ENCODE measurements around the gene ARPC1A.
"Not testable (repeated sequence)": the region's sequence is repeated elsewhere in the genome, so short reads cannot be mapped to it uniquely, and the experiment has no call there.

The ARPC1A gene

GRCh38 chr7:99355098-99355497 is 29.4 kb downstream of the ARPC1A start:
- DNase-seq (ENCODE audit: low spot score) = no peak
- no peak overlapping the region for H3K23ac ChIP-seq (ENCODE audit: low read depth, low read length, poor library complexity)
- no peak overlapping the region for H2AK5ac ChIP-seq (ENCODE audit: low read depth, low read length)
- no peak overlapping the region for H4K8ac ChIP-seq (ENCODE audit: low read depth, low read length)
- H3K36me3 ChIP-seq (replicated peaks in 1 of 2; ENCODE audit: control insufficient read depth in 2 of 2, insufficient read depth in 2 of 2, low read length in 2 of 2) = peaks cover 23 to 83% of the 10 kb centered on the region in 2 donors
- no peaks in the 10 kb centered on the region for H3K79me1 ChIP-seq (ENCODE audit: low read depth, low read length)
- no peak overlapping the region for H2BK12ac ChIP-seq (ENCODE audit: low read length)
- H3K4me1 ChIP-seq (ENCODE audit: control insufficient read depth in 2 of 2, insufficient read depth in 1 of 2, low read depth in 1 of 2, low read length in 2 of 2) = peaks cover 0 to 5% of the 10 kb centered on the region in 2 donors
- H3K14ac ChIP-seq (ENCODE audit: low read length) = no peak overlapping the region
- H2BK120ac ChIP-seq (ENCODE audit: low read depth, low read length) = no peak overlapping the region
- WGBS, 2 donors (ENCODE audit: extremely low coverage in 2 of 2, insufficient read length in 2 of 2, insufficient replicate concordance in 1 of 2) = no CpG with 5 or more reads among the region's 7 CpGs
- H3K27me3 ChIP-seq (ENCODE audit: control insufficient read depth in 3 of 3, insufficient read depth in 3 of 3, low read depth in 1 of 3, low read length in 3 of 3) = no peaks in the 10 kb centered on the region
- H2BK15ac ChIP-seq (ENCODE audit: low read length) = no peak overlapping the region
- H3K4me3 ChIP-seq (ENCODE audit: low read length in 2 of 2) = no peak overlapping the region
- no peak overlapping the region for H4K91ac ChIP-seq (ENCODE audit: low read depth, low read length, poor library complexity)
- no peak overlapping the region for H2AFZ ChIP-seq (ENCODE audit: low read length)
- H3K4ac ChIP-seq (ENCODE audit: low read length) = no peak overlapping the region
- no peak overlapping the region for H3K27ac ChIP-seq (replicated peaks; ENCODE audit: low read length)
- H3K18ac ChIP-seq (ENCODE audit: low read length) = no peak overlapping the region
- no peak overlapping the region for H3K9ac ChIP-seq (ENCODE audit: low read depth, low read length, poor library complexity)
- no peak overlapping the region for H3K4me2 ChIP-seq (ENCODE audit: insufficient read depth, low read length, poor library complexity, severe bottlenecking)
- no peak overlapping the region for H2BK5ac ChIP-seq (ENCODE audit: low read length)
- no peaks in the 10 kb centered on the region for H3K9me3 ChIP-seq (replicated peaks in 1 of 2; ENCODE audit: control insufficient read depth in 2 of 2, insufficient read depth in 1 of 2, low read depth in 1 of 2, low read length in 2 of 2)

DNA sequence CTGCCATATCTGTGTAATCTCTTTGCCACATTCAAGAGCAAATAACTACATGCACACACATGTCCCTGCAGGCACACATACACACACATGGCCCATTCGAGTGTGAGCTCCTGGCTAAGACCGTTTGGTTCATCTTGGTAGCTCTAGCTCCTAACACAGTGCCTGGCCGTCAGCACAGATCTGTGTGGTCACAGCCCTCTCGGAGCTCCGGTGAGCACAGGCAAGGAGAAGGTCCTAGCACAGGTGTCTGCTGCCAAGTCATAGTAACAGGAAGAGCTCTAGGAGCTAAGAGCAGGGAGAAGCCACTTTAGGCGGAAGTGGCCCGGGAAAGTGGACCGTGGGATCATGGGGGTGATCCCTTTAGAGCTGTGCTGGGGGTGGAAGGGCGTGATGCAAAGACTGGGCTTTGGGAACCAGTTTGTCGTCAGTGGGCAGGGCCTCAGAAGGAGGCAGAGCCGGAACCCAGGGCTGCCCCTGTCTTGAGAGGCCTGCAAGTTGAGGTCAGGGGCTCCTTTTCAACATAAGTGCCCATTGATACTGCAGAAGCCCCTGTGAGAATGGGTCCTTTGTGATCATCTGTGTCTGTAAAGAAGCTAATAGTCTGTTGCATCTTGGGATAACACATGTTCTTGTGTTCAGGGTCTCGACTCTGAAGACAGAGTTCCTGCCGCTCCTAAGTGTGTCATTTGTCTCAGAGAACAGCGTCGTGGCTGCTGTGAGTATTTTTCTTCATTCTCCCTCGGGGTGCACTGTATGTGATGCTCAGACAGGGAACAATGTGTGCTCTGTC is 32.2 kb downstream of the ARPC1A start:
- Histone ChIP-seq H3K4me1 (ENCODE audit: control insufficient read depth in 2 of 2, insufficient read depth in 1 of 2, low read depth in 1 of 2, low read length in 2 of 2) (peaks cover 0 to 5% of the 10 kb centered on the region in 2 donors), H2BK5ac (ENCODE audit: low read length) (no peak overlapping the region), H2BK120ac (ENCODE audit: low read depth, low read length) (no peak overlapping the region), H4K91ac (ENCODE audit: low read depth, low read length, poor library complexity) (no peak overlapping the region), H3K4me2 (ENCODE audit: insufficient read depth, low read length, poor library complexity, severe bottlenecking) (no peak overlapping the region), H3K14ac (ENCODE audit: low read length) (no peak overlapping the region), H2AFZ (ENCODE audit: low read length) (no peak overlapping the region), H3K36me3 (replicated peaks in 1 of 2; ENCODE audit: control insufficient read depth in 2 of 2, insufficient read depth in 2 of 2, low read length in 2 of 2) (peaks cover 18 to 84% of the 10 kb centered on the region in 2 donors), H3K27ac (replicated peaks; ENCODE audit: low read length) (no peak overlapping the region), H3K4me3 (ENCODE audit: low read length in 2 of 2) (no peak overlapping the region), H3K4ac (ENCODE audit: low read length) (no peak overlapping the region), H3K9ac (ENCODE audit: low read depth, low read length, poor library complexity) (no peak overlapping the region), H3K9me3 (replicated peaks in 1 of 2; ENCODE audit: control insufficient read depth in 2 of 2, insufficient read depth in 1 of 2, low read depth in 1 of 2, low read length in 2 of 2) (no peaks in the 10 kb centered on the region), H4K8ac (ENCODE audit: low read depth, low read length) (no peak overlapping the region), H3K18ac (ENCODE audit: low read length) (no peak overlapping the region), H3K27me3 (ENCODE audit: control insufficient read depth in 3 of 3, insufficient read depth in 3 of 3, low read depth in 1 of 3, low read length in 3 of 3) (no peaks in the 10 kb centered on the region), H2BK12ac (ENCODE audit: low read length) (no peak overlapping the region), H3K79me1 (ENCODE audit: low read depth, low read length) (no peaks in the 10 kb centered on the region), H3K23ac (ENCODE audit: low read depth, low read length, poor library complexity) (no peak overlapping the region), H2AK5ac (ENCODE audit: low read depth, low read length) (no peak overlapping the region), H2BK15ac (ENCODE audit: low read length) (no peak overlapping the region)
- DNase-seq (ENCODE audit: low spot score) = no peak
- no CpG with 5 or more reads among the region's 16 CpGs for WGBS, 2 donors (ENCODE audit: extremely low coverage in 2 of 2, insufficient read length in 2 of 2, insufficient replicate concordance in 1 of 2)

DNA sequence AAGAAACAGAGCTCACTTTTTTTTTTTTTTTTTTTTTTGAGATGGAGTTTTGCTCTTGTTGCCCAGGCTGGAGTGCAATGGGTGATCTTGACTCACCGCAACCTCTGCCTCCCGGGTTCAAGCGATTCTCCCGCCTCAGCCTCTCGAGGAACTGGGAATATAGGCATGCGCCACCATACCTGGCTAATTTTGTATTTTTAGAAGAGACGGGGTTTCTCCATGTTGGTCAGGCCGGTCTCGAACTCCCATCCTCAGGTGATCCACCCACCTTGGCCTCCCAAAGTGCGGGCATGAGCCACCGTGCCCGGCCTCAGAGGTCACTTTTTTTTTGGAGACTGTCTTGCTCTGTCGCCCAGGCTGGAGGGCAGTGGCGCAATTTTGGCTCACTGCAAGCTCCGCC is 32.8 kb downstream of the ARPC1A start:
- H2BK12ac ChIP-seq (ENCODE audit: low read length); H3K14ac ChIP-seq (ENCODE audit: low read length); H3K18ac ChIP-seq (ENCODE audit: low read length); H2AK5ac ChIP-seq (ENCODE audit: low read depth, low read length); H4K91ac ChIP-seq (ENCODE audit: low read depth, low read length, poor library complexity); H3K4ac ChIP-seq (ENCODE audit: low read length); H3K4me3 ChIP-seq (ENCODE audit: low read length in 2 of 2); H3K9ac ChIP-seq (ENCODE audit: low read depth, low read length, poor library complexity); H3K27ac ChIP-seq (replicated peaks; ENCODE audit: low read length); H3K4me2 ChIP-seq (ENCODE audit: insufficient read depth, low read length, poor library complexity, severe bottlenecking); H3K23ac ChIP-seq (ENCODE audit: low read depth, low read length, poor library complexity); H3K27me3 ChIP-seq (ENCODE audit: control insufficient read depth in 3 of 3, insufficient read depth in 3 of 3, low read depth in 1 of 3, low read length in 3 of 3); H3K79me1 ChIP-seq (ENCODE audit: low read depth, low read length); H3K9me3 ChIP-seq (replicated peaks in 1 of 2; ENCODE audit: control insufficient read depth in 2 of 2, insufficient read depth in 1 of 2, low read depth in 1 of 2, low read length in 2 of 2); H2AFZ ChIP-seq (ENCODE audit: low read length); H2BK15ac ChIP-seq (ENCODE audit: low read length); DNase-seq (ENCODE audit: low spot score); H2BK120ac ChIP-seq (ENCODE audit: low read depth, low read length); H3K4me1 ChIP-seq (ENCODE audit: control insufficient read depth in 2 of 2, insufficient read depth in 1 of 2, low read depth in 1 of 2, low read length in 2 of 2); H2BK5ac ChIP-seq (ENCODE audit: low read length); H4K8ac ChIP-seq (ENCODE audit: low read depth, low read length): not testable (repeated sequence)
- H3K36me3 ChIP-seq (replicated peaks in 1 of 2; ENCODE audit: control insufficient read depth in 2 of 2, insufficient read depth in 2 of 2, low read length in 2 of 2) = peaks cover 19 to 88% of the 10 kb centered on the region in 2 donors
- no CpG with 5 or more reads among the region's 15 CpGs for whole genome bisulfite sequencing, 2 donors (ENCODE audit: extremely low coverage in 2 of 2, insufficient read length in 2 of 2, insufficient replicate concordance in 1 of 2)

DNA sequence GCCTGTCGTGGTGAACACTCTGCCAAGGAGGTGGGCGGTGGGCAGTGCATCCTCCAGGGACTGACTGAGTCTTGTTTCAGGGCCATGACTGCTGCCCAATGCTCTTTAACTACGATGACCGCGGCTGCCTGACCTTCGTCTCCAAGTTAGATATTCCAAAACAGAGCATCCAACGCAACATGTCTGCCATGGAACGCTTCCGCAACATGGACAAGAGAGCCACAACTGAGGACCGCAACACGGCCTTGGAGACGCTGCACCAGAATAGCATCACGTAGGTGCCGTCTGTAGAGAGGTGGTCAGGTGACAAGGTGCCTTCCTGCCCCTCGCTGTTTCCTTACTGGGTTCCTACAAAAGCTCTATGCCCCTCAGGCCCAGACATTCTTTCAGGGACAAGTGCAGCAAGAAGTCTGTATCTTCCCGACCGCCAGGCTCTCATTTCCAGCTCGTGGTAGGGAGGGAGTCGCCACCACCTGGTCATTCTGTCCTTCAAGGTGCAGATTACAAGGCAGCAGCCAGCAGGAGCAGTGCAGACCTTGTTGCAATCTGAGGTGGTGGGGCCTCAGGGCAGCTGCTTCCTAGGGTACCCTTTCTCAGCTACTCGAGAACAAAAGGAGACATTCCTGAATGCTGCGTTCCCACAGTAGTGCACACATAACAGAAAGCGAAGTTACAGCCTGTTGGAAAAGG is 33.9 kb downstream of the ARPC1A start:
- H2BK15ac ChIP-seq (ENCODE audit: low read length) = no peak overlapping the region
- H4K91ac ChIP-seq (ENCODE audit: low read depth, low read length, poor library complexity) = no peak overlapping the region
- peak overlapping the region; percentile 34 for H3K23ac ChIP-seq (ENCODE audit: low read depth, low read length, poor library complexity)
- H3K14ac ChIP-seq (ENCODE audit: low read length) = no peak overlapping the region
- peak overlapping the region; percentile 4 for H3K27ac ChIP-seq (replicated peaks; ENCODE audit: low read length)
- H4K8ac ChIP-seq (ENCODE audit: low read depth, low read length) = no peak overlapping the region
- no peak overlapping the region for H2AK5ac ChIP-seq (ENCODE audit: low read depth, low read length)
- H3K36me3 ChIP-seq (replicated peaks in 1 of 2; ENCODE audit: control insufficient read depth in 2 of 2, insufficient read depth in 2 of 2, low read length in 2 of 2) = peaks cover 16 to 87% of the 10 kb centered on the region in 2 donors
- no peak overlapping the region for H3K9ac ChIP-seq (ENCODE audit: low read depth, low read length, poor library complexity)
- no peak overlapping the region for H2BK12ac ChIP-seq (ENCODE audit: low read length)
- WGBS, 2 donors (ENCODE audit: extremely low coverage in 2 of 2, insufficient read length in 2 of 2, insufficient replicate concordance in 1 of 2) = no CpG with 5 or more reads among the region's 22 CpGs
- H3K18ac ChIP-seq (ENCODE audit: low read length) = no peak overlapping the region
- no peak overlapping the region for H2BK5ac ChIP-seq (ENCODE audit: low read length)
- no peak overlapping the region for H3K4ac ChIP-seq (ENCODE audit: low read length)
- no peak for DNase-seq (ENCODE audit: low spot score)
- no peaks in the 10 kb centered on the region for H3K9me3 ChIP-seq (replicated peaks in 1 of 2; ENCODE audit: control insufficient read depth in 2 of 2, insufficient read depth in 1 of 2, low read depth in 1 of 2, low read length in 2 of 2)
- no peak overlapping the region for H3K4me2 ChIP-seq (ENCODE audit: insufficient read depth, low read length, poor library complexity, severe bottlenecking)
- no peak overlapping the region for H2AFZ ChIP-seq (ENCODE audit: low read length)
- no peaks in the 10 kb centered on the region for H3K27me3 ChIP-seq (ENCODE audit: control insufficient read depth in 3 of 3, insufficient read depth in 3 of 3, low read depth in 1 of 3, low read length in 3 of 3)
- H2BK120ac ChIP-seq (ENCODE audit: low read depth, low read length) = no peak overlapping the region
- H3K79me1 ChIP-seq (ENCODE audit: low read depth, low read length) = no peaks in the 10 kb centered on the region
- H3K4me1 ChIP-seq (ENCODE audit: control insufficient read depth in 2 of 2, insufficient read depth in 1 of 2, low read depth in 1 of 2, low read length in 2 of 2) = peaks cover 0 to 5% of the 10 kb centered on the region in 2 donors
- no peak overlapping the region for H3K4me3 ChIP-seq (ENCODE audit: low read length in 2 of 2)
